Endodermal cell (in vitro differentiated cells): ENCODE data around the gene NXPE3. TPM values are rescaled to one million over a fixed set of nuclear protein-coding genes. Genes with fewer than 3 reads are reported as not detected.

Experiments
- DNase-seq: peaks from one replicate; pipeline ENCODE4 v3.0.0-alpha.2; 2017
- H3K27ac ChIP-seq: 2 replicates; pipeline ENCODE4 v1.5.1; 2013; ENCODE audit warnings: mild to moderate bottlenecking, low read depth, low read length, moderate library complexity
- H3K27me3 ChIP-seq: 2 replicates; pipeline ENCODE4 v1.6.1; 2013; ENCODE audit warnings: mild to moderate bottlenecking, low read length, moderate library complexity; ENCODE audit not compliant: insufficient read depth, control insufficient read depth, poor library complexity, severe bottlenecking
- H3K36me3 ChIP-seq: 2 replicates; pipeline ENCODE4 v1.7.0; 2013; ENCODE audit warnings: mild to moderate bottlenecking, low read length, moderate library complexity; ENCODE audit not compliant: control insufficient read depth, insufficient read depth
- H3K4me1 ChIP-seq: one replicate; pipeline ENCODE4 v1.7.0; 2013; ENCODE audit warnings: low read length; ENCODE audit not compliant: control insufficient read depth, insufficient read depth
- H3K4me3 ChIP-seq: 2 replicates; pipeline ENCODE4 v1.5.1; 2013; ENCODE audit warnings: mild to moderate bottlenecking, low read length, moderate library complexity
- H3K9ac ChIP-seq: 2 replicates; pipeline ENCODE4 v1.6.1; 2013; ENCODE audit warnings: mild to moderate bottlenecking, low read length, moderate library complexity; ENCODE audit not compliant: poor library complexity, severe bottlenecking; ENCODE audit errors: extremely low read depth
- H3K9me3 ChIP-seq: 2 replicates; pipeline ENCODE4 v1.6.1; 2013; ENCODE audit warnings: mild to moderate bottlenecking, low read length, moderate library complexity; ENCODE audit not compliant: control insufficient read depth
- H3K27ac Mint-ChIP-seq: 2 replicates; pipeline ENCODE4 v1.8.0; 2020; ENCODE audit warnings: mixed read lengths
- H3K27me3 Mint-ChIP-seq: 2 replicates; pipeline ENCODE4 v1.8.0; 2021; ENCODE audit warnings: mild to moderate bottlenecking, mixed read lengths; ENCODE audit not compliant: insufficient read depth
- H3K36me3 Mint-ChIP-seq: 2 replicates; pipeline ENCODE4 v1.8.0; 2020; ENCODE audit warnings: low read depth, mixed read lengths
- H3K4me1 Mint-ChIP-seq: 2 replicates; pipeline ENCODE4 v1.8.0; 2020; ENCODE audit warnings: mixed read lengths
- H3K4me3 Mint-ChIP-seq: 2 replicates; pipeline ENCODE4 v1.8.0; 2020; ENCODE audit warnings: mild to moderate bottlenecking, moderate library complexity, mixed read lengths
- H3K9me3 Mint-ChIP-seq: 2 replicates; pipeline ENCODE4 v1.8.0; 2020; ENCODE audit warnings: mild to moderate bottlenecking, mixed read lengths
- WGBS, 2 experiments: methylation state at CpG; one replicate each; pipeline versions ENCODE4 v1.1.5 to v1.1.7; 2013; ENCODE audit warnings: missing lambda C conversion rate in 2 of 2, mixed read lengths in 1 of 2; ENCODE audit not compliant: insufficient coverage in 1 of 2, insufficient read length in 1 of 2; 5-methylcytosine and 5-hydroxymethylcytosine counted together
- total RNA-seq, 2 donors: library from RNA; stranded (reverse); fragmentation: NEBNext Ultra II Directional in 1 of 2; extraction: Animal tissue kit (Norgen Biotek cat#: 25700) in 1 of 2; gene quantifications; 2 replicates in 1 of 2; 3 replicates in 1 of 2; pipeline ENCODE4 v1.2.1, GENCODE V29; 2021
- TF ChIP-seq, protein P1 (sequence below): fragments of 200-600 bp; sonication (generic); conservative IDR thresholded peaks from 2 replicates; pipeline ENCODE4 v1.5.0; 2021; ENCODE audit warnings: antibody characterized with exemption, mild to moderate bottlenecking

The NXPE3 gene
- total RNA-seq, 2 donors from 2014 or later = 6.9 to 7.7 TPM

GRCh38 chr3:101852983-101853840 is 74.2 kb downstream of the NXPE3 start:
- Histone ChIP-seq H3K9me3 (no peaks in the 10 kb centered on the region), H3K27ac (no peak overlapping the region), H3K27me3 (no peaks in the 10 kb centered on the region), H3K4me1 (no peaks in the 10 kb centered on the region), H3K4me3 (no peak overlapping the region), H3K9ac (no peak overlapping the region), H3K36me3 (peaks cover 49% of the 10 kb centered on the region)
- no peaks in the 10 kb centered on the region for H3K9me3 Mint-ChIP-seq
- H3K36me3 Mint-ChIP-seq = peaks cover 44% of the 10 kb centered on the region
- TF ChIP-seq, protein P1, sequence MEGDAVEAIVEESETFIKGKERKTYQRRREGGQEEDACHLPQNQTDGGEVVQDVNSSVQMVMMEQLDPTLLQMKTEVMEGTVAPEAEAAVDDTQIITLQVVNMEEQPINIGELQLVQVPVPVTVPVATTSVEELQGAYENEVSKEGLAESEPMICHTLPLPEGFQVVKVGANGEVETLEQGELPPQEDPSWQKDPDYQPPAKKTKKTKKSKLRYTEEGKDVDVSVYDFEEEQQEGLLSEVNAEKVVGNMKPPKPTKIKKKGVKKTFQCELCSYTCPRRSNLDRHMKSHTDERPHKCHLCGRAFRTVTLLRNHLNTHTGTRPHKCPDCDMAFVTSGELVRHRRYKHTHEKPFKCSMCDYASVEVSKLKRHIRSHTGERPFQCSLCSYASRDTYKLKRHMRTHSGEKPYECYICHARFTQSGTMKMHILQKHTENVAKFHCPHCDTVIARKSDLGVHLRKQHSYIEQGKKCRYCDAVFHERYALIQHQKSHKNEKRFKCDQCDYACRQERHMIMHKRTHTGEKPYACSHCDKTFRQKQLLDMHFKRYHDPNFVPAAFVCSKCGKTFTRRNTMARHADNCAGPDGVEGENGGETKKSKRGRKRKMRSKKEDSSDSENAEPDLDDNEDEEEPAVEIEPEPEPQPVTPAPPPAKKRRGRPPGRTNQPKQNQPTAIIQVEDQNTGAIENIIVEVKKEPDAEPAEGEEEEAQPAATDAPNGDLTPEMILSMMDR = no peak
- H3K4me1 Mint-ChIP-seq = peaks cover 17% of the 10 kb centered on the region
- 86 to 91% methylated on average over 6 to 8 of the region's 8 CpGs for WGBS, 2 experiments
- H3K4me3 Mint-ChIP-seq = no peak overlapping the region
- DNase-seq = no peak
- no peaks in the 10 kb centered on the region for H3K27me3 Mint-ChIP-seq
- H3K27ac Mint-ChIP-seq = no peak overlapping the region

- Histone ChIP-seq H3K9me3 (no peaks in the 10 kb centered on the region), H3K36me3 (peaks cover 57% of the 10 kb centered on the region), H3K27ac (no peak overlapping the region), H3K9ac (no peak overlapping the region), H3K27me3 (no peaks in the 10 kb centered on the region), H3K4me3 (no peak overlapping the region), H3K4me1 (no peaks in the 10 kb centered on the region)
- Mint-ChIP-seq H3K4me3 (no peak overlapping the region), H3K27ac (no peak overlapping the region), H3K36me3 (peaks cover 50% of the 10 kb centered on the region), H3K9me3 (no peaks in the 10 kb centered on the region), H3K4me1 (peaks cover 15% of the 10 kb centered on the region), H3K27me3 (no peaks in the 10 kb centered on the region)
- 96 to 100% methylated on average over 2 to 3 of the region's 3 CpGs for WGBS, 2 experiments
- no peak for DNase-seq
- TF ChIP-seq, protein P1 = no peak
Measured at GRCh38 chr3:101853982-101854381, 75.0 kb downstream of the NXPE3 start.

GRCh38 chr3:101854608-101855304 is 75.7 kb downstream of the NXPE3 start:
- no peaks in the 10 kb centered on the region for H3K9me3 Mint-ChIP-seq
- no peak overlapping the region for H3K27ac Mint-ChIP-seq
- Histone ChIP-seq H3K4me1 (no peaks in the 10 kb centered on the region), H3K4me3 (no peak overlapping the region), H3K36me3 (peaks cover 65% of the 10 kb centered on the region), H3K9ac (no peak overlapping the region), H3K27me3 (no peaks in the 10 kb centered on the region), H3K27ac (no peak overlapping the region), H3K9me3 (no peaks in the 10 kb centered on the region)
- TF ChIP-seq, protein P1 = no peak
- no peaks in the 10 kb centered on the region for H3K27me3 Mint-ChIP-seq
- 91 to 100% methylated on average over 2 of the region's 2 CpGs for WGBS, 2 experiments
- no peak for DNase-seq
- H3K36me3 Mint-ChIP-seq = peaks cover 56% of the 10 kb centered on the region
- H3K4me1 Mint-ChIP-seq = peaks cover 15% of the 10 kb centered on the region
- no peak overlapping the region for H3K4me3 Mint-ChIP-seq
